HCEC 1CT (cell line): Measurements from ENCODE around the gene B4GALT6.

Source experiments
- DNase-seq: peaks from one replicate; pipeline ENCODE4 v3.0.0-alpha.2; 2017

B4GALT6 gene

DNA sequence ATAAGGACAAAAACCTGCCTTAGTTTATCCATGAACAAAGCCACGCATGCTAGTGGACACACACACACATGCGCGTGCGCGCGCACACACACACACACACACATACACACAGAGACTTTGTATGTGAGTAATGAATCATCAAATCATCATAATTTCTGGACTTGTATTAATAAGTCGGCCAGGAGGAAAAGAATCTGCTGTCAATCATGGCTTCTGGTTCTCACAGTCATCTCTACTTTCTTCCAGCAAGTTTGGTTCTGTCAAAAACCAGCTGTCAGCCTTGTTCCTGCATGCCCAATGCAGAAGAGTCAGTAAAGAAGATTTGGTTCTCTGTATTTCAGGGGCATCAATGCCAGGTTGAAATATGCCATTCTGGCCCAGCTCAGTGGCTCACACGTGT lies 93.8 kb downstream of the B4GALT6 start:
- DNase-seq: no peak

DNA sequence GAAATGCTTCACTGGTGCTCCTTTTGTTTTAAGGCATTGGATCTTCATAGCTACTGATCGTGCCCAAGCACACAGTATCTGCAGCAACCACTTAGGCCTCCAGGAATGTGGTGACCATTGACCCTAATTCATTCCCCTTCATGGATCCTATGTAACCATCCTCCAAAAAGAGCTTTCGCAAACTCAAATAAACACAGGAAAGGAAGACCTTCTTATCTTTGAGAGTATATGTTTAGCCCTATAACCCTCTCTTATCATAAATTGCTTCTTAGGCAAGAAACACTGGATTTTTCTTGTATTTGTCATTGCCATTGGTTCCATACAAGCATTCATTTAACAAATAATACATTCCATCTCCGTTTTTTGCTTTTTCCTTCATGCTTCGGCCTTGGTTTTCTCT lies 96.9 kb downstream of the B4GALT6 start:
- DNase-seq: no peak

DNA sequence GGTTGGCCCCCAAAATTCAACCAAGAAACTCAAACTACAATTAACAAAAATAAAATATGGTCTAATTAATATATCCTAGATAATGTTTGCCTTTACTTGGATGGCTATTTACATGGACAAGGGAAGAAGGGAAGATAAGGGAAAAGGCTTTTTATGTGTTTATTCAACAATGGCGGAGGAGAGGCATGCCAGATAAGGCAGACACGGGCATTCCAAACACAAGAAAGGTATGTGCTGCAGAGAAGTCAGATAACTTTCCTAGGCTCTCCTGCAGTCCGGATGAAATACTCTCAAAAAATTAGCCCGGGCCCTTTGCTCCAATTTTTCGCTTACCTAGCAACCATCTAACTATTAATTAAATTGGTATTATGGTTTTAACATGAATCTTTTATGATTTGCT lies 97.8 kb downstream of the B4GALT6 start:
- no peak for DNase-seq

DNA sequence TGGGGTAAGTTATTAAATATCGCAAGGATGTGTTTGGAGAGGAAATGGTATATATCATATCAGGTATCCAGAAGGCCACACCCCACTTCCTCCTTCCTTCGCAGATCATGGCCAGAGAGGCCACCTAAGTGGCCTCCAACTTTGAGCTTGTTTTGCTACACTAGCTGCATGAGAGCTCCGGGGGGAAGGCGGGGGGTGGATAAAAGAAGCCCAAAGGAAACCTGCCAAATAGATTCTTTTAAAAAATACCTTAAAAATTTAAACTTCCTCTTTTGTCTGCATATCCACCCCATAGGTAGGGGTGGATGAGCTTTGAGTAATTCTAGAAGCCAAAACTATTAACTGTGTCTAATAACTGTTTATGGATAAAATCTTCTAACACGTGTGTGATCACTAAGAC lies 98.4 kb downstream of the B4GALT6 start:
- DNase-seq: no peak

DNA sequence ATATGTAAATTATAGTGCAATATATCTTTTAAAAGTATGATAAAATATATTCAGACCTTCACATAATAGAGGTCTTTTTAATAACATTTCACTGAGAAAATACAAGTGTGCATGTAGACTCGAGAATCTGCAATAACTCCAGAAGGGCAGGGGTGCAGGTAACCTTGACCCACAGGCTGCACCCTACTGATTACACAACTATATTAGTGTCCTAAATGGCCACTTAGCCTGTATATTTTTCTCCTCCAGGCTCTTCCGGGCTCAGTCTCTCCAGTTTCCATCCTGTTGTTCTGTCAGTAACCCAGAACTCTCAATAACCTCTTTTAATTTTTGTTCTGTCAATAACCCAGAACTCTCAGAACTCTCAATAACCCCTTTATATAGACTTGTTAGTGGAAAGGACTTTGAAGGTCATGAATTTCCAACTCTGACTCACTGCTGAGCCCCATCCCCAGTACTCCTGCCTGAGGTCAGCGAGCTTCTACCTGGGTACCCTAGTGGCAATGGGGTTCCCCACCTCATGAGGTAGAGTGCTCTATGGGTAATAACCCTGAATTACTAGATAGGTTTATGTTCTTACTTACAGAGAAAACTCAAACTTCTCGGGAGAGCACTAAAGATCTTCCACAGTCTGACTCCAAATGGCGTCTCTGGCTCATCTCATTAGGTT lies 101.1 kb downstream of the B4GALT6 start:
- DNase-seq: no peak

DNA sequence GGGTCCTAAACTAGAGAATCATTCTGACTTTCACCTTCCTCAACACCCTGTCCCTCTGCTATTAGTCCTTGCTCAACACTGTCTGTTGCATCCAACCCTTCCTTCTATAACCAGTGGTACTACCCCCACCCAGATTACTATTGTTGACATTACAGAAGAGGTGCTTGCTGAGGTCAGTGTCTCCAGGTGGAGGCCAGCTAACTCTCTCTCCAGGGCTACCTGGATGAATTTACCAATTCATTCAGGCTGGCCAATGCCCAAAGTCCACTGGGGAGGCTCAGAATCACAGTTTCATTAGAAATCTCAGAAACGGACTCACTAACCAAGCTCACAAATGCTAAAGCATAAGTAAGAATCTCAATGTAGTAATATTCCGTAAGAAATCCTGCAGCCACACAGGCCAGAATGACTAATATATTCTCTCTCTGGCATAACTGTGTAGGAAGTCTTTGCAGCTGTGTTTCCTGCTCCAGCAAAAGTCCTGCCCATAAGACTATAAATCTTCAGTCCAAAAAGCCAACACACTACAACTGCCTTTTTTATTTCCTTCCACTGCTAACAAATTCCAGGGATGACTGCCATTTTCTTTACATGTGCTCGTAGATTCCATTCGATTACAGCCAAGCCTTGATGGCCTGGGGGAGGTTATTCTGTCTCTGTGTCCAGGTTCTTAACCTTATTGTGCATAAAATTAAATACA lies 102.7 kb downstream of the B4GALT6 start:
- DNase-seq: no peak

DNA sequence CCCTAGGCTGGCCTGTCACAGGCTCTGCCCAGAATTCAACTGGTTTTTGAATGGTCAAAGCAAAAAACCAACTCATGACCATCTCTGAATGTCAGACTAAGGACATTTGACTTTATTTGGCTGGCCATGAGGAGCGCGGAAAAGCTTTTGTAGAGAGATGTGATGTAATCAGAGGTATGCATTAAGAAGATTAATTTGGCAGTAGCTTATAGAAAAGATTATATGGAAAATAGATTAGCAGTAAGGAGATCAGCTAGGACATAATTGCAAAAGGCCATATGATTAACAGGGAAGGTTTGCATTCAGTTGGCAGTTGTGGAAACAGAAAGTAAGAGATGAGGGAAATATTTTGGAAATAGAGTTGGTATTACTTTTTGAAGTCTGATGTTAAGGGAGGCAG lies 105.0 kb downstream of the B4GALT6 start:
- no peak for DNase-seq

DNA sequence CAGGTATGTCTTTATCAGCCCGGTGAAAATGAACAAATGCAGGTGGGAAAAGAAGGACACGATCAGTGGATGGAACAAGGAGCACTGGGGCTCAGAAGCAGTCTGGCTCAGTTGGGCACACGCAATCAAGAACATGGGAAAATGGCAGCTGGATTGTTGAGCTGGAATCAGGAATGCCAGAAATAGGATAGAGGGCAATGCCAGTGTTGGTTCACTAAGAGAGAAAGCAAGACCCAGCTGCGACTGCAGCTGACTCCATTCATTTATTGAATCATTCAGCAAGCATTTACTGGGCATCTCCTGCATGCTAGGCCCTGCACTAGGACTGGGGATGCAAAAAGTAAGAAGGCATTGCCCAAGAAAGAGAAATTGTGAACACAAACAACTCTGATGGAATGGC lies 106.3 kb downstream of the B4GALT6 start:
- DNase-seq: no peak

DNA sequence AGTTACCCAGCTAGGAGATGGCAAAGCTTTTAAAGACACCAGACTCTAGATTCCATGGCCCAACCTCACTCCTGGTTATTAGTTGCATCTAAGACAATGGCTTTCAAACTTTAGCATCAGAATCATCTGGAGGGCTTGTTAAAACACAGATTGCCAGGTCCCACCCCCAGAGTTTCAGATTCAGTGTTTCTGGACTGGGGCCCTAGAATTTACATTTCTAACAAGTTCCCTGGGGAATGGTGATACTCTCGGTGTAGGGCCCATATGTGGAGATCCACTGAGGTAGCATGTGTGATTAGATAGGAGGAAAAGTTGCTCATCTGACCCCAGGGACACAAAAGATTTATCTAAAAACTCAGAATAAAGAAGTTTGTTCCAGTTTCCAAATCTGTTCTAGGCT lies 107.2 kb downstream of the B4GALT6 start:
- DNase-seq: no peak

DNA sequence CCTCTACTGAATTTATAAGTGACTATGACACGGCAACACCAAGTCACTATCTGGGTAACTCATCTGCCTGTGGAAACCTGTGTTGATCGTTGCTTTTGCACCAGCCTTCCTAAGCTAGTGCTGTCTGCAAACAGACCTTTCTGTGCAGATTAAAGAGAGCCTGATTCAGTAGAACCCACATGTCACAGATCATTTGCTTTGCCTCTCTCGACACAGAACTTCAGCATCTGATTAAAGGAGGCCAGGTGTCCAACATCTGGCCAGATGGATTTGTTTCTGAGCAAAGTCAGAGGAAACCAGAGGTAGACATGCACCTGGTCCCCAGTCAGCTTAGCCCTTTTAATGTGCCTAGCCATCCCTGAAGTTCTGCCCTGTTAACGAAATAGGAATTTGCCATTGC lies 107.7 kb downstream of the B4GALT6 start:
- no peak for DNase-seq

DNA sequence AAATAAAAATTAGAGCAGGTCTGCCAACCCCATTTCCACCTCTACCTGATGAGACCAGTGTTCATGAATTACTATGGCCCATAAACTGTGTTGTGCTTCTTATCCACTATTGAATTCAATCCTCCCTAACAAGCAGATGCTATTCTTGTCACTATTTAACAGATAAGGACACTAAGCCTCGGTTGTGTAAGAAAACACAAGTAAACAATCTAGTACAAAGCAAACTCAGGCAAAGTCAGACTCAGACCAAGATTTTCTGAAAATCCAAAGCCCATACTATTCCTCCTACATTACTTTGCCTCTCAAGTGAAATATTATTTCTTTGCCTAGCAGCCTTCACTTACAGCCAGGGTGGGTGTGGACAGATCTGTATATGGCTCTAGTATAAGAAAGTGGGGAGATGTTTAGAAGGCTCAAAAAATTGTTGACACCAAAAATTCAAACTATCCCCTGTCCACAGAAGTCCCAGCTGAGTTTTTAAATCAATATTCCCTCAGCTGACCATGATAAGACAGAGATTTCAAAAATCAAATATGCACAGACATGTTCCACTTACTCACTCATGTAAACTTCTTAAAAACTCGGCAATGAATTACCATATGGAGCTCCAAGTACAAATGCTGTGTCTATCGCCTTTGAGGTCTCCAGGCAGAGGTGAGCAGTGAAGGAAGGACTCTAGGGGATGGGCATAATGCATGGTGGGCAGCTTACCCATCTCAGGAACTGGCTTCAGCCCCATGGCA lies 108.7 kb downstream of the B4GALT6 start:
- no peak for DNase-seq

DNA sequence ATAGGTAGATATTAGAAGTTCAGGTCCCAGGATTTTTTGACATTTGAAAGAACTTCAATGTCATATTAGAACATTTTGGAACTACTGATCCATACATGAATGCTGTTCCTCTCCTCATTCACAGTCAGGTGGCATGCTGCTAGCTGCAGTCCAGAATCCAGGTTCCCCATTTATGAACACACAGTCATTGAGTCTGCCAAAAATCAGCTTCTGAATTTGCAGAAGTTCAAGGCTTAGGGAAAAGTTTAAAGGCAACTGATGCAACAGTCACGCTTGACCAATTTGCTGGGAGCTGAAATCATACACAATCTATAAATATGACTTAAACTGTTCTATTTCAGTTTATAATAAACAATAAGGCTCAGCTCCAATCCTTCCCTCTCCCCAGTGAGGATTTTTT lies 110.0 kb downstream of the B4GALT6 start:
- no peak for DNase-seq
